Kasumi-1 (cell line): Measurements from ENCODE around the gene CAGE1.
"Not testable (repeated sequence)": the region's sequence is repeated elsewhere in the genome, so short reads cannot be mapped to it uniquely, and the experiment has no call there.

Experiments
- DNase-seq, 2 experiments: peaks; one replicate each; lab custom pipeline; 2025; lab: John Stamatoyannopoulos, UW

Gene CAGE1

DNA sequence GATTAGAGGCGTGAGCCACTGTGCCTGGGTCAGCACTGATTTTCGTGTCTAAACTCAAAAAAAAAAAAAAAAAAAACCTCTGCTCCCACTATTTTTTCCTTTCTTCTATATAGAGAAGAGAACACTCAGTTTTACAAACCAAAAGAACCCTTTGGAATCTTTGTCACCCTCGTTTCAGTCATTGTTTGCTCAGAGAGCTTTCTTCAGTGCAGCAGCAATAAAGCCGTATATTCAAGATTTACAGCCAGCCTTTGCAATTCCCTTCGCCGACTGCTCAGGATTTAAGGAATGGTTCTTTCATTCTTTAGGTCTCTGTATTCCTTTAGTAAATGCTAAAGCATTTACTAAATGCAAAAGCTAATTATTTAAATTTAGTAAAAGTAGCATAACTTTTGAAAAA, 20.2 kb upstream of the CAGE1 start:
- DNase-seq = no peak

- no peak for DNase-seq
Measured at GRCh38 chr6:7406743-7407142, 17.2 kb upstream of the CAGE1 start.

DNA sequence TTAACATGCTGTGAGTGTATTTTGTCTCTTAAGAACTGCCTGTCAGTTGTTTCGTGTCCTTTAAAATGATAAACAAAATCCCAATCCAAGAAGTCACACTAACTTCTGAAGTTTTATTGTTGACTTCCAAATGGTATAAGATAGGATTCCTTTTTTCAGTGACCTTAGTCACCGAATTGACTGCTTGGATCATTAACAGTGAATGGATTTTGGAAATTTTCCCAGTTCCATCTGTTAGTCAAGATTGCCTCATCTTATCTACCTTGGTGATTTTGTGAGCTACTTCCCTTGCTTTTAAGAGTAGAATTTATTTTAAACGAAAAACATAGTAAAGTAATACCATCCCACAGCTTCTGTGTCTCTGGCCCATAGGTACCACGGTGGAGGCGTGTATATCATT, 15.0 kb upstream of the CAGE1 start:
- DNase-seq = no peak

GRCh38 chr6:7402716-7403115, 13.2 kb upstream of the CAGE1 start:
- DNase-seq = peak; percentile 8 to 24

DNA sequence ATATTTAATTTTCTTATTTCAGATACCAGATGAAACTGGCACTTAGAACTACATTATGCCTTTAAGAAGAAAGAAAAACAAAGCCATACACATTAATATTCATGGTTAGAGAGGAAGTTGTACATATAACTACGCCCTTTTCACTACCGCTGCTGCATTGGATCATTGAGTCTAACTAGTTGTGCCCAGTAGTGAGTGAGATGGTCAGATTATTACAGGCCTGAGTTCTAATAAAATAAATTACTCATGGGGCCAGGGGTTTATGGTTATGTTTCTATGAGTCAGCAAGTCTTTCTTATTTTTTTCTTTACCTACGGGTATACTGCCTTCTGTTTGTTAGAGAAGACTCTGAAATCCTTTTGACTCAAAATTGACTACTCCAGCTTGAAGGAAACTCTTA, 11.5 kb upstream of the CAGE1 start:
- no peak for DNase-seq

DNA sequence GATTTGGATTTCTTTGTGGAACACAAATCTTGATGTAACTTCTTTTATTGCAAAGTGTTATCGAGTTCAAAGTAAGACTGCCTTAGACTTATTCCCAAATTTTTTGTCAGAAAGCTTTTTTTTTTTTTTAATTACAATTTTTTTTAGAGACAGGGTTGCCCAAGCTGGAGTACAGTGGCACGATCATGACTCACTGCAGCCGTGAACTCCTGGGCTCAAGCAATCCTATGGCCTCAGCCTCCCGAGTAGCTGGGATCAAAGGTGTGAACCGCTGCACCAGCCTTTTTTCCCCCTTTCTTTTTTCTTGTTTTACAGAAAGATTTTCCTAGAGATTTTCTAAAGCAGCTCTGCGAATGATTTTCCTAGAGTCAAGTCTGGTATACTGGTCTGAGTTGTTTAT, 2.9 kb upstream of the CAGE1 start:
- no peak for DNase-seq

DNA sequence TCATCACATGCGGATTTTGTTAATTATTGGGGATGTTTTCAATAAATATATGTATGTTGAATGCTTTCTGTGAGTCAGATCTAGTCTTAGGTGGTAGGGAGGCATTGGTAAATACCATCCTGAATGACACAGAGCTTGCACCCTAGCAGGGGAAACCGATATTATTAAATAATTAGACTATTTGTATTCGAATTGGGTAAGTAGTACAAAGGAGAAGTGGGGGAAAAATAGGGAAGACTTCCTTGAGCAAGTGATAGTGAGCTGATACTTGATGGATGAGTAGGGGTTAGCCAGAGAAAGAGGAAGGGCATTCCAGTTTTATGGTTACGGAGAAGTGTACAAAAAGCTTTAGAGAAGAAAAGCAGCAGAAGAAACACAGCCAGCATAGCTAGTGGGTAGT, 1.6 kb upstream of the CAGE1 start:
- DNase-seq = no peak

DNA sequence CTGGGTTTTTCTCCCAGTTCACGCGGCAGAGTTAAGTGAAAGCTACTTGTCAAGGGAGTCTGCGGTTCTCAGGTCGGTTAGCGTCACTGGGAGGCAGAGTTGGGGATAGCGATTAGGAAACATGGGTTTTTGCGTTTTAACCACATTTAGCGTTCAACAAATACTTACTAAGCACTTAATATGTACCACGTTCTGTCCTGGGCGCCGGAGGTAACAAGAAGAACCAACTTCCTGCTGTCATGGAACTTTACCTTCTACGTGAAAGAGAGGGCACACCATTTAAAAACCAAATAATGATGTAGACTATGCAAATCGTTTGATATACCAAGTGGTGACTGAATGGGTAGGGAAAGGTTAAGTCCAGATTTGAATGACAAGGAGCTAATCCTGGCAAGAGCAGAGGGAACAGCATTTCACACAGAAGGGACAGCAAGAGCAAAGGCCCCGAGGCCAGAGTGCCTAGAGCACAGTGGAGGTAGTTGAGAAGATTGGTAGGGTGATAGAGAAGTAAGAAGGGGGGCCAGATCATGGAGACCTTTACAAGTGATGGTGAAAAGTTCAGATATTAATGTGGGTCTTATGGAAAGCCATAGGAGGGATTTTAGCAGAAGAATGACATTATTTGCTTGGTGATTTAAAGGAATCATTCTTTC, 810 bp upstream of the CAGE1 start:
- peak in 1 of 2 experiments; percentile 44 for DNase-seq

DNA sequence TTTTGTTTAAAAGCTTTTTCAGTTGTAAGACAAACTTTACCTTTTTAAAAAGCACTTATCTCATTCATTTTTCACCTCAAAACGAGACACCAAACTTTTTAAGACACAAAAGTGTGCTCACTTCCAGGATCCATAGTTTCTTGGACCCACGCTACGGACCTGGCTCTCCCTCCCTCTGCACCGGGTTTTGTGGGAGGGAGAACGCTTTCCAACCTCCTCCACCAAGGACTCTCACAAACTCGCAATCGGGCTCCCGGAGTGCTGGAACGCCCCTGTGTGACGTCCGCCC, 436 bp downstream of the CAGE1 start:
- DNase-seq = peak; percentile 46 to 81

DNA sequence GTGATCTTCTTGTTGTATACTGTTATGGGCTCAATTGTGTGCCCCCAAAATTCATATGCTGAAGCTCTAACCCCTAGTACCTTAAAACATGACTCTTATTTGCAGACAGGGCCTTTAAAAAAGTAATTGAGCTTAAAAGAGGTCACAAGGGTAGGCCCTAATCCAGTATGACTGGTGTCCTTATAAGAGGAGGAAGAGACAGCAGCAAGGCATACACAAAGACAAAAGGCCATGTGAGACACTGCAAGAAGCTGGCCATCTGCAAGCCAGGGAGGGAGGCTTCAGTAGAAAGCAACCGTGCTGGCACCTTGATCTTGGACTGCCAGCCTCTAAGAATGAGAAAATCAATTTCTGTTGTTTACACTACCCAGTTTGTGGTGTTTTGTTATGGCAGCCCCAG, 8.4 kb downstream of the CAGE1 start:
- no peak for DNase-seq

- no peak for DNase-seq
Measured at GRCh38 chr6:7378740-7379139, 10.8 kb downstream of the CAGE1 start.

- DNase-seq = no peak
Measured at GRCh38 chr6:7377961-7378360, 11.6 kb downstream of the CAGE1 start.

GRCh38 chr6:7373739-7374138, 15.8 kb downstream of the CAGE1 start:
- DNase-seq = no peak

- DNase-seq = no peak
Measured at GRCh38 chr6:7367408-7367807, 22.1 kb downstream of the CAGE1 start.

DNA sequence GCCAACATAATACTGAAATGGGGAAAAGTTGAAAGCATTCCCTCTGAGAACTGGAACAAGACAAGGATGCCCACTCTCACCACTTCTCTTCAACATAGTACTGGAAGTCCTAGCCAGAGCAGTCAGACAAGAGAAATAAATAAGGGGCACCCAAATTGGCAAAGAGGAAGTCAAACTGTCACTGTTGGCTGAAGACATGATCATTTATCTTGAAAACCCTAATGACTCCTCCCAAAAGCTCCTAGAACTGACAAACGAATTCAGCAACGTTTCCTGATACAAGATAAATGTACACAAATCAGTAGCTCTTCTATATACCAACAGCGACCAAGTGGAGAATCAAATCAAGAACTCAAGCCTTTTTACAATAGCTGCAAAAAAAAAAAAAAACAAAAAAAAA, 37.6 kb downstream of the CAGE1 start:
- DNase-seq = not testable (repeated sequence)

GRCh38 chr6:7350591-7350990, 39.0 kb downstream of the CAGE1 start:
- DNase-seq = not testable (repeated sequence)

DNA sequence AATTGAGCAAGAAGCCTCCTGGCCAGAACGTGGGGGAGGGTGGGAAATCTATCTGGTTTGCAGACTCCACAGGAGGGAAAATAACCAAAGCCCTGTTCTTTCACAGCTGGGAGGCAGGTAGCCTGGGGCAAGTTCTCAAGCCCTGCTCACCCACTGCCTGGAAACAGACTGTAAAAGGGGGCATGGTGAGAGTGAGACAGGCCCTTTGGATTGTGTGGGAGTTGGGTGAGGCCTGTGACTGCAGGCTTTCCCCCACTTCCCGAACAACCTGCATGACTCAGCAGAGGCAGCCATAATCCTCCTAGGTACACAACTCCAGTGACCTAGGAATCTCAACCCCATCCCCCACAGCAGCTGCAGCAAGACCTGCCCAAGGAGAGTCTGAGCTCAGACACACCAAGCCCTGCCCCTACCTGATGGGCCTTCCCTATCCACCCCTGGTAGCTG, 42.0 kb downstream of the CAGE1 start:
- DNase-seq = not testable (repeated sequence)

- not testable (repeated sequence) for DNase-seq
Measured at GRCh38 chr6:7344773-7345450, 44.6 kb downstream of the CAGE1 start.

- no peak for DNase-seq
Measured at GRCh38 chr6:7343546-7344475, 45.7 kb downstream of the CAGE1 start.

DNA sequence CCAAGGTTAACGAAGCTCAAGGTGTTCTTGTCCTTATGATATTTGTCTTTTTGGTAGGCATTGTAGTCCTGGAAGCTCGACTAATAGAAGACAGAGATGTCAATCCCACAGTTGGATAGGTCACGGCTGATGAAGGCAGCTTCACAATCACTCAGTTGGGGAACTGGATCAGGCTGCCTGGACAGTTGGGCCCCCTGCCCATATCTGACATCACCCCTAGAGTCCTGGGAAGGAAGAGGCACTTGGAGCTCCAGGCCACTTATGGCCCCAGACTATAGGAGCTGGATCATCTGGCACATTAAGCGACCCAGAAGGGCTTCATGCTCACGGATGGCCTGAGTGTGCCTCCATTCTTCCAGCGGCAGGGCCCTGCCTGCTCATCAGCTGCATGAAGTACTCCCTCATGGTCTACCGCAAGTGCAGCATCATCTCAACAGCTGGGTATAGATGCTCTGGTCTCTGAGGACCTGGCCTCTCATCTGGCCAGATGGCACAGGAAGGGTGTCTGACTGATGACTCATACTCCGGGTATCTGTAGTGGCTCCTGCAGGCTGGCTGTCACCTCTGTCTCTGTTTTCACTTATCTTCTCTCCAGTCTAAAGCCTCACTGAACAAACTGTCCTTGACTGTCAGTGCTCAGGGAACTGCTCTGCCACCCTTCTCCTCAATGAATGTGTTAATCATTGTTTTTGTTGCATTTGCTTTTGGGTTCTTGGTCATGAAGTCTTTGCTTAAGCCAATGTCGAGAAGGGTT, 47.4 kb downstream of the CAGE1 start:
- peak in 1 of 2 experiments; percentile 11 for DNase-seq

DNA sequence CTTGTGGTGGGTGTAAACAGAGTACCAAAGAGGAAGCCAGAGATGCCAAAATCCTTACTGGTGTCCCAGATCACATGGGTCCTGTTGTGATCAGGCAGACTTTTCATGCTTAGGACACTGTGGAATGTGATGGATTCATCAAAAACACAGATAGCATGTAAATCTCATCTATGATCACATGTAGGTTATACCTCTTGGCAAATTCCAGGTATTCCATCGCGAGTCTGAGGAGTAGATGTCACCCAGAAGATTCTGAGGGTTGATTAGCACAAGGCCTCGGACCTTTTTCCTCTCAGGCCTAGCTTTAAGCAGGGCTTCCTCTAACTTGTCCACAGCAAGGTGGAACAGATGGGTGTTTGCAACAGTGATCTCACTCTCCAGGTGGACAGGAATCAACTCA, 48.3 kb downstream of the CAGE1 start:
- DNase-seq = no peak
